G401.6 (cell line): ENCODE results near the gene RTL5.
"Not testable (repeated sequence)": the region's sequence is repeated elsewhere in the genome, so short reads cannot be mapped to it uniquely, and the experiment has no call there.

Source experiments
- FAIRE-seq: peaks from 2 replicates; lab custom pipeline; 2012; peaks lifted over from hg19 to GRCh38; lab: Jason Lieb, UNC

RTL5 gene

DNA sequence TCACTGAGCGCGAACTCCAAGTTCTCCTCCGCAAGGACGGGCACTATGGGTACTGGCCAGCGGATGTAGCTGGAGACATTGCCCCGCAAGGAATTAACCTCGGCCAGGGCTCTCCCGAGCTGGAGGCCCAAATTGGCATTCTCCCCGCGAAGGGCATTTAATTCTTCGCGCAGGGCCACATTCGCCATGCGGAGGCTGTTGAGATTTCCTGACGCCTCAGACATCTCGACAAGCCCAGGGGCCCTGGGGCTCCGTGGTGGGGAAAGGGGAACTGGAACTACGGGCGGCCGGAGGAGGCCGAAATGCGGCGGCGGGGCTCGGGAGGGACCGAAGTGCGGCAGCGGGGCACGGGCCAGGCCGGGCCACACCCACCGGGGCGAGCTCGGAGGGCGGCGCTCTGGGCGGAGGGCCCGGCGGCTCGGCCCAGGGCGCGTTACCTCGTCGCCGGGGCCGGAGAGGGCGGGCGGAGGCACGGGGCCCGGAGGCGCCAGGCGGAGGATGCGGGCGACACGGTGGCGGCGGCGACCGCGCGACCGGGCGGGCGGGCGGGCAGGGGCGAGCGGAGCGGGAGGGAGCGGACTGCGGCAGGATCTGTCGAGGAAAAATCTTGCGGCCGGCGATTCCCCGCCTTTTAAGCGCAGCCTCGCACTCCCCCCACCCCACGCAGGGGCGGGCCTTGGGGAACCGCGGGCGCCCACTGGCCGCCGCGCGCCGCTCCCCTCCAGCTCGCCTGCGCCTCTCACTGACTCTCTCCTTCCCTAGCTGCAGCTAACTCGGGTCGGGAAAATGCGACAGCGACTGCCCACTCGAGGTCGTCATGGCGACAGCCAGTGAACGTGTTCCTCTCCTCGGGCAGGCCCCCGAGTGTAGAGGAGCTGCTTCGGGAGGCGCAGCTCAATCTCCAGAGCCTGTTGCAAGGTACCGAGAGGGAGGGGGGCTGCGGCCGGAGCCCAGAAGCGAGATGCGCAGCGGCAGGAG, at the start of gene RTL5:
RTL5 (minus strand) TSS at position 599 of the 978 bp plus-strand sequence.
- no peak for FAIRE-seq

- no peak for FAIRE-seq
These were observed 48.8 kb upstream of the RTL5 start for GRCh38 chrX:72180539-72180938.

DNA sequence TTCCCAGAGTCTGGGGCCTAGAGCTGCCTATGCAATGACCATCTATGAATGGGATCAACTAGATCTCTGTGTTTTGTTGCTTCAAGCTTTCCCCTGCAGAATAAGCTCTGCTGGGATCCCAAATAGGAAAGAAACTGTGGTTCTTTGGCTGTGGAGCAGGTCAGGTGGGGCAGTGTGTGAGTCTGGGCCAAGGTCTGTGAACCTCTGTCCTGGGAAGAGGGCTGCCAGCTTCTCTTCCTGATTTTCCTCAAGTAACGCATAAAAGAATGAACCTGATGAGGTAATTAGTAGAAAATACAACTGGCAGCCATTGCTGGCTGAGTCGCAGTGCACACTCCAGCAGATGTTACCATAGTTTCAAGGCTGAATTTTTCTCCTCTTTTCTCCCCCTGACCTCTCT, 45.3 kb upstream of the RTL5 start:
- no peak for FAIRE-seq

GRCh38 chrX:72176289-72176688, 44.6 kb upstream of the RTL5 start:
- FAIRE-seq = not testable (repeated sequence)

GRCh38 chrX:72169008-72169728, 37.5 kb upstream of the RTL5 start:
- FAIRE-seq = no peak

DNA sequence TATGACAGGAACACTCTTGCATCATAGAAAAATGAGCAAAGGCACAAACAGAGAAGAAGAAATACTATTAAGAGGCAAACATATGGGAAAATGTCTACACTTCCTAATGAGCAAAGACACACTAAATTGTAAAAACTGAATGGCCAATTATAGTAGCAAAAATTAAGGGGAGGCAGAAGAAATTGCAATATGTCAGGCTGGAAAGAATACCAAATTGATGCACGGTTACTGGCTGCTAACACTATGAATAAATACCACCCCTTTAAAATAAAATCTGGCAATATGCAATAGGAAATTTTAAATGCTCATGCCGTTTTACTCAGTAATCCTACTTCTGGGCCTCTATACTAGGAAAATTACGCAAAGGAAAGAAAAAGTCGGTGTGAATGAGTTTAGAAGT, 33.8 kb upstream of the RTL5 start:
- FAIRE-seq = no peak

DNA sequence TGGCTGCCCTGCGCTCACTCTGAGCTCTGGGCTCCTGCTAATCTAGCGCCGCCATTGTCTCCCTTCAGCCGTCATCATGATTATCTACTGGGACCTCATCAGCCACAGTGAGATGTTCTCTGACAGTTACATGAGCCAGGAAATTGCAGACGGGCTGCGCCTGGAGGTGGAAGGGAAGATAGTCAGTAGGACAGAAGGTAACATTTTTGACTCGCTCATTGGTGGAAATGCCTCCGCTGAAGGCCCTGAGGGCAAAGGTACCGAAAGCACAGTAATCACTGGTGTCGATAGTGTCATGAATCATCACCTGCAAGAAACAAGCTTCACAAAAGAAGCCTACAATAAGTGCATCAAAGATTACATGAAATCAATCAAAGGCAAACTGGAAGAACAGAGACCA, 28.1 kb upstream of the RTL5 start:
- FAIRE-seq = no peak

- no peak for FAIRE-seq
These were observed 27.1 kb upstream of the RTL5 start for GRCh38 chrX:72158773-72159172.

DNA sequence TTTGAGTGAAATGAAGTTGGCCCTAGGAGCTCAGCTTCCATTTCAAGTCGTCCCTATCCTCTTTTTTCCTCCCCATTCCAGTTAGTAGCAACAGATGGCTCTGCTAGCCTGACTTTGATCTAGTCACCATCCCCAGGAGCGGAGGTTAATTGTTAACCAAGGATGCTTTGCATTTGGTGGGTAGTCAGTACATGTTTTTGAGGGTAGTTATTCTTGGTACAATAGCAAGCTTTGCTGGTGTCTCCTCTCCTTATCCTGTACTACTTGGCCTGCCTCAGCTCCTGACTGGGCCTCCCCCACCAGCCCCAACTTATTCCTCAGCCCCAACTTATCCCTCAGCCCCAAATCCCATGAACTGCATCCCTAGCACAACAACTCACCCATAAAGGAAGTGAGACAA, 14.8 kb upstream of the RTL5 start:
- FAIRE-seq = no peak

DNA sequence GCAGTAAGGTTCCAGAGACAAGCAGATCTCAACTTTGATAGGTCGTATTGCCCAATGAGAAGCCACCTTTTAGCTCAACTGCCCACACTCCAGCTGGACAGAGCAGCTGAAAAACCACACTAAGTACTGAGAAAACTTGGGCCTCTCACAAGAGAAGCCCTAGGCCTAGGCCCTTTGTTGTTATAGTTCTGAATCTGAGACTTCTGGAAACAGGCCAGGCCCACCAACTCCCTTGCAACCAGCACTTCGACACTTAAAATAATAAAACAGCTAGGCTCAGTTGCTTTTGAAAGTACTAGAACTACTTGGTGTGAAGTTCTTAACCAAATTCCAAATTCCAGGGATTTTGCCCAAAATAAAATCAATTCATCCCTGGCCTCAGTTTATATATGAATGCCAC, 13.5 kb upstream of the RTL5 start:
- no peak for FAIRE-seq

DNA sequence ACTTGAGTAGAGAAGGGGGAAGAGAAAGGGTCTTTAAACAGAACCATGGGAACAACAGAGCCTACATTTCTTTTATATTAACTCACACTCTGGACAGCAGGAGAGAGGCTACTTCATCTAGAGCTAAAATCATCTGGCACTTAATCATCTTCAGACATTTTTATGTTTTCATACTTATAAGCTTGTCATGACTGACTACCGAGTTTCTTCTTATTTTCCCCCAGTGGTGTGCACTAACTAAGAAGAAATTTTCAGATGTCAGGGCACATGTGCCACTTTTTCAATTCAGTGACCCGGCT, 11.8 kb upstream of the RTL5 start:
- FAIRE-seq = no peak

- FAIRE-seq = no peak
These were observed 11.3 kb upstream of the RTL5 start for GRCh38 chrX:72142794-72143608.

DNA sequence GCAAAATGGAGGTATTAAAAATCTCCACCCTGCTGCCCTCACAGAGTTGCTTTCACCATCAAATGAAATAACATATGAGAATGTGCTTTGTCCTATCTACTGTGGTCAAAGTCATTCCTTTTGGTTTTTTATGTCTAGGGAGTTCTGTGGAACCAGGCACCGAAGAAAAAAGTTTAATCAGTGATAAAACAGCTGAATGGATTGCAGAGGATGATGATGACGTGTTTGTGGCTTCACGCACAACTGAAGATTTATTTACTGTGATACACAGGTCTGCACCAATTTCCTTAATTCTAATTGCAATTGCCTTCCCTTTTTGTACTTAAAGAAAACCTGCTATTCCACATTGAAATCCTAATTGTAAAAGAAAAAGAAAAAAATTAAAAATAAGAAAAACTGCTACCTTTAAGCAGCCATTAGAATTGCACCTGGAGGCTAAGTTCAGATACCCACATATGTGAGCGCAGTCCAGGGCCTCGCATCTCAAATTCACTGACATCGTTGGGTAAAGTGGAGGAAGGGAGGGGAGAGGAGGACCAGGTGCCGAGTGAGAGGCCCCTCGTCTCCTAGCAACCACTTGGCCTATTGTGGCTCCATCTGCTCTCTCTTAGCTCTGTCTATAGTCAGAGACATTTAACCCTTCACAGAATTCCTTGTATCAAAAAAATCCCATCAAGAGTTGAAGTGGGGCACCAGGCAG, 10.5 kb upstream of the RTL5 start:
- no peak for FAIRE-seq

DNA sequence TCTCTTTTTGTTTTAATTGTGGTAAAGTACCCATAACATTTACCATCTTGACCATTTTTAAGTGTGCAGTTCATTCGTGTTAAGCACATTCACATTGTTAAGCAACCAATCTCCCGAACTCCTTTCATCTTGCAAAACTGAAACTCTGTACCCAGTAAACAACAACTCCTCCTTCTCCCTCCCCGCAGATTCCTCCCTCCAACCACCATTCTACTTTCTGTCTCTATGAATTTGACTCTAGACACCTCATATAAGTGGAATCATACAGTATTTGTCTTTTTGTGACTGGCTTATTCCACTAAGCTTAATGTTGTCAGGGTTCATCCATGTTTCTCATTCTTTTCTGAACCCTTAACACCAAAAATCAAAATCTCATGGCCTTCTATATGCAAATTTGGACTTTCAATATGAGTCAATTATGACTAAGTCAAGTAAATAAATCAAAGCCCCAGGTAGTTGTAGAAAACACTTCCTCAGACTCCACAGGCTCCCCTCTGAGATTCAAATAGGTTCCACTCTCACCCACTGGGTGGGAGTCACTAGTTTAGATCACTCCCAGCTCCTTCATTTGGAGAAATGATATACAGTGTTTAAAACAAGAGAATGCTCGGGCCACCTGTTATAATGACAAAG, 9.8 kb upstream of the RTL5 start:
- no peak for FAIRE-seq

DNA sequence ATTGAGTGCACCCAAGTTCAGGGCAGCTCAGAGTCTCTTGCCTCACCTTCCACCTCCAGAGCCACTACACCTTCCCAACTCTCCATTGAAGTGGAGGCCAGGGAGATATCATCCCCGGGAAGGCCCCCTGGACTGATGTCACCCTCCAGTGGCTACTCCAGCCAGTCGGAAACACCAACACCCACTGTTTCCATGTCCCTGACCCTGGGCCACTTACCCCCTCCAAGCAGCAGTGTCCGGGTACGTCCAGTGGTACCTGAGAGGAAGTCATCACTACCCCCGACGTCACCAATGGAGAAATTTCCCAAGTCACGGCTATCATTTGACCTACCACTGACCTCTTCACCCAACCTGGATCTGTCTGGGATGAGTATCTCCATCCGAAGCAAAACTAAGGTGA, 7.8 kb upstream of the RTL5 start:
- FAIRE-seq = no peak

GRCh38 chrX:72137846-72138495, 6.3 kb upstream of the RTL5 start:
- FAIRE-seq = no peak

- FAIRE-seq = no peak
These were observed 2.3 kb upstream of the RTL5 start for GRCh38 chrX:72133851-72134546.

DNA sequence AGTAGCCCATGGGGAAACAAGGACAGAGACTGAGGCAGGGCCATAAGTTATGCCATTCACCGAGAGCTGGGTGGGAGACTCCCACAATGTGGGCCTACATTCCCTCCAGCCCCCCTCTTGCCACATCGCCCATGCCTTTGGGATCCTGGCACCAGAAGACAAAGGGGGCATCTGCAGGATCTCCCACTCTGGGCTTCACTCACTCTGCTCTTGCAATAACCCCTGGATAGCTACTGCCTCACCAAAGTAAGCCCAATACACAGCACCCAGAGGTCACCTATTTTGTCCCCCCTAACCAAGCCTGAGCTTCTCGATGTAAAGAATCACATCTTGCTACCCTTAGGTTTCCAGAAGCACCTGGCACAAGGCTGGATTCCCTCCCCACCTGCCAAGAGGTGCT, 741 bp upstream of the RTL5 start:
- no peak for FAIRE-seq

GRCh38 chrX:72130762-72131250, 909 bp downstream of the RTL5 start:
- no peak for FAIRE-seq

DNA sequence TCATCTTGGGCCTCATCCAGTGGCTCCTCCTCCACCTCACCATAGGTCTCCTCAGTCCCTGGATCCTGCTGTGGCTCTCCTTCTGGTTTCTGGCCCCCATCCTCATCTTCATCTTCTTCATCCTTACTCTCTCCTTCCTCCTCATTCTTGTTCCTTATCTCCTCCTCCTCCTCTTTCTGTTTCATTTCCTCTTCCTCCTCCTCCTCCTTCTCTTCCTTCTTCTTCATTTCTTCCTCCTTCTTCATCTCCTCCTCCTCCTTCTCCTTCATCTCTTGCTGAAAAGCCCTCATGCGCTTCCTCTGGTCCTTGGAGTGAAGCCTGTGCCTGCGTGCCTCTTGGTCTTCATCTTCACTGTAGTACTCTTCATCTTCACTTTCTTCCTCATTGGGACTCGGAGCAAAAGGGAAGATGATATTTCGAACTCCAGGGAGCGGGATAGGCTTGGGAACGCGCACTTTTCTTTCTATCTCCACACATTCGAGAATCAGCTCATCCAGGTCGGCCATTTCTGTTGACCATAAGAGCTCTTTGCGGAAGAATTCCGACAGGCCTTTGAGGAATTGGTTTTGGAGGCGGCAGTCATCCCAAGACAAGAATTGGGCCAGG, 1.5 kb downstream of the RTL5 start:
- FAIRE-seq = no peak
